Parathyroid adenoma (tissue), 2 donors: ENCODE results near the gene TFCP2L1.
"Not testable (repeated sequence)": the region's sequence is repeated elsewhere in the genome, so short reads cannot be mapped to it uniquely, and the experiment has no call there.

Source experiments
- H2AFZ ChIP-seq: fragments of 300-600 bp; sonication (generic); one replicate; pipeline ENCODE4 v1.7.0; 2017; ENCODE audit warnings: antibody characterized with exemption, mild to moderate bottlenecking
- H3K27ac ChIP-seq: fragments of 300-600 bp; sonication (generic); one replicate; pipeline ENCODE4 v1.7.0; 2017
- H3K27me3 ChIP-seq: fragments of 300-600 bp; sonication (generic); one replicate; pipeline ENCODE4 v1.7.0; 2017; ENCODE audit warnings: low read length; ENCODE audit not compliant: control insufficient read depth, insufficient read depth
- H3K36me3 ChIP-seq: fragments of 300-600 bp; sonication (generic); one replicate; pipeline ENCODE4 v1.7.0; 2017; ENCODE audit warnings: low read length; ENCODE audit not compliant: control insufficient read depth, insufficient read depth
- H3K4me1 ChIP-seq: fragments of 300-600 bp; sonication (generic); one replicate; pipeline ENCODE4 v1.7.0; 2017; ENCODE audit warnings: control low read depth
- H3K4me2 ChIP-seq: fragments of 300-600 bp; sonication (generic); one replicate; pipeline ENCODE4 v1.7.0; 2017; ENCODE audit warnings: low read length
- H3K4me3 ChIP-seq: fragments of 300-600 bp; sonication (generic); one replicate; pipeline ENCODE4 v1.7.0; 2017; ENCODE audit warnings: low read depth, low read length
- H3K79me2 ChIP-seq: fragments of 300-600 bp; sonication (generic); one replicate; pipeline ENCODE4 v1.7.0; 2017; ENCODE audit warnings: control low read depth
- H3K9ac ChIP-seq: fragments of 300-600 bp; sonication (generic); one replicate; pipeline ENCODE4 v1.7.0; 2017; ENCODE audit warnings: mild to moderate bottlenecking
- H3K9me3 ChIP-seq: fragments of 300-600 bp; sonication (generic); one replicate; pipeline ENCODE4 v1.7.0; 2017; ENCODE audit warnings: low read length; ENCODE audit not compliant: control insufficient read depth
- CTCF ChIP-seq: fragments of 300-600 bp; sonication (generic); IDR thresholded peaks from one replicate; pipeline ENCODE4 v1.7.0; 2017; ENCODE audit warnings: antibody characterized with exemption, mild to moderate bottlenecking
- donor health status: primary hyperparathyroidism.

TFCP2L1 gene, protein sequence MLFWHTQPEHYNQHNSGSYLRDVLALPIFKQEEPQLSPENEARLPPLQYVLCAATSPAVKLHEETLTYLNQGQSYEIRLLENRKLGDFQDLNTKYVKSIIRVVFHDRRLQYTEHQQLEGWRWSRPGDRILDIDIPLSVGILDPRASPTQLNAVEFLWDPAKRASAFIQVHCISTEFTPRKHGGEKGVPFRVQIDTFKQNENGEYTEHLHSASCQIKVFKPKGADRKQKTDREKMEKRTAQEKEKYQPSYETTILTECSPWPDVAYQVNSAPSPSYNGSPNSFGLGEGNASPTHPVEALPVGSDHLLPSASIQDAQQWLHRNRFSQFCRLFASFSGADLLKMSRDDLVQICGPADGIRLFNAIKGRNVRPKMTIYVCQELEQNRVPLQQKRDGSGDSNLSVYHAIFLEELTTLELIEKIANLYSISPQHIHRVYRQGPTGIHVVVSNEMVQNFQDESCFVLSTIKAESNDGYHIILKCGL

GRCh38 chr2:121284463-121285449 lies at the start of gene TFCP2L1:
Gene TFCP2L1 (minus strand): TSS chr2:121285202. CDS start chr2:121285109, 93 bp downstream.
- no peaks in the 10 kb centered on the region for H3K4me1 ChIP-seq
- H3K27ac ChIP-seq = no peak within 1 kb of the TSS
- no peaks in the 10 kb centered on the region for H3K79me2 ChIP-seq
- no peak for TF ChIP-seq CTCF
- no peaks in the 10 kb centered on the region for H3K9me3 ChIP-seq
- H3K9ac ChIP-seq = peak within 1 kb of the TSS; percentile 28
- no peaks in the 10 kb centered on the region for H3K36me3 ChIP-seq
- H3K4me2 ChIP-seq = peak within 1 kb of the TSS; percentile 78
- H2AFZ ChIP-seq = peak within 1 kb of the TSS; percentile 76
- H3K4me3 ChIP-seq = peak within 1 kb of the TSS; percentile 42
- no peaks in the 10 kb centered on the region for H3K27me3 ChIP-seq

DNA sequence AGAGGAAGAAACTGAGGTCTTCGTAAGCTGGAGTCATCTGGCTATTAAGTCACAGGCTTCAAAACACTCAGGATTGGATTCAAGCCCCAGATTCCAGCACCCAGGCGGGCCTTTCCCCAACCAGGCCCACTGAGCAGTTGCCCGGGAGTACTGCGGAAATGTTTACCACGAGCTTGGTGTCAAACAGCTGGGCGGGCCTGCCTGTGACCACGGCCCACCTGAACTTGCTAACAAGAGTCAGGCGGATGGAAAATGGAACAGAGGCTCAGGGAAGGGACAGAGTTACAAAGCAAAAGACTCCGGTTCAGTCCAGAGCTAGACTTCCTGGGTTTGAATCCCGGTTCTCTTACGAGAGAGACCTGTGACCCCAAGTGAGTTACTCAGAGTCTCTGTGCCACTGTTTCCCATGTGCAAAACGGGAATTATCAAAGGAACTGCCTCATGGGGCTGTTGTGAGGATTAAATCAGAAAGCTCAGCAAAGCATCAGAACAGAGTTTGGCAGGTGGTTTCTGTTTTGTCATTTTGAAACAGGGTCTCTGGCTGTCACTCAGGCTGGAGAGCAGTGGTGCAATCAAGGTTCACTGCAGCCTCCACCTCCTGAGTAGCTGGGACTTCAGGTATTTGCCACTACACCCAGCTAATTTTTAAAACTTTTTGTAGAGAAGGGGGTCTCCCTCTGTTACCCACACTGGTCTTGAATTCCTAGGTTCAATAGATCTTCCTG lies 49.0 kb upstream of the TFCP2L1 start:
- Histone ChIP-seq H3K9ac (no peak overlapping the region), H3K9me3 (no peaks in the 10 kb centered on the region), H3K27me3 (no peaks in the 10 kb centered on the region), H3K79me2 (no peaks in the 10 kb centered on the region), H3K4me1 (no peaks in the 10 kb centered on the region), H3K4me3 (no peak overlapping the region), H3K27ac (no peak overlapping the region), H3K36me3 (no peaks in the 10 kb centered on the region), H2AFZ (no peak overlapping the region), H3K4me2 (no peak overlapping the region)
- TF ChIP-seq CTCF = no peak

DNA sequence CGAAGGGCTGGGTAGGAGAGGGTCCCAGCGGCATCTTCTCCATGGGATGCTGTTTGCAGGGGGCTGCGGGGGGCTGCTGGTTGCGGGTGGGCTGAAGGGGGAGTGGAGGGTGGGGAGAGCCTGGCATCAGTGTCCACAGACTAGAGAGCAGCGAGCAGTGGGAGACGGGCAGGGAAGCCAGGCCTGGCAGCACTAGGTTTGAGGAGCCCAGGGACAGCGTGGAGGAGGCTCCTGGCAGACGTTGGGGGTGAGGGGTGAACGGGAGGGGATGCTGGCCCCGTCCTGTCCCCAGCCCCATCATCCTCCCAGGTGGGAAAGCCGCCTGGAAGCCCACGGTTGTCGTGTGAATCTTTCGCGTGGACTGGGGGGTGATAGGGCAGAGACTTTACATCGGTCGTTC lies 48.2 kb upstream of the TFCP2L1 start:
- Histone ChIP-seq H3K79me2 (no peaks in the 10 kb centered on the region), H3K9me3 (no peaks in the 10 kb centered on the region), H2AFZ (no peak overlapping the region), H3K27me3 (no peaks in the 10 kb centered on the region), H3K27ac (no peak overlapping the region), H3K4me2 (no peak overlapping the region), H3K4me3 (no peak overlapping the region), H3K9ac (no peak overlapping the region), H3K36me3 (no peaks in the 10 kb centered on the region), H3K4me1 (no peaks in the 10 kb centered on the region)
- TF ChIP-seq CTCF = no peak

DNA sequence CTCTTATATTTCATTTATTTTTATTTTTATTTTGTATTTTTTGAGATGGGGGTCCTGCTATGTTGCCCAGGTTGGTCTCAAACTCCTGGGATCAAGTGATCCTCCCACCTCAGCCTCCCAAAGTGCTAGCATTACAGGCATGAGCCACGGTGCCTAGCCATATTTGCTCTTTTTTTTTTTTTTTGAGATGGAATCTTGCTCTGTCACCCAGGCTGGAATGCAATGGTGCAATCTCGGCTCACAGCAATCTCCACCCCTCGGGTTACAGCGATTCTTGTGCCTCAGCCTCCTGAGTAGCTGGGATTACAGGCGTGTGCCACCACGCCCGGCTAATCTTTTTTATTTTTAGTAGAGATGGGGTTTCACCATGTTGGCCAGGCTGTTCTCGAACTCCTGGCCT lies 46.3 kb upstream of the TFCP2L1 start:
- H3K36me3 ChIP-seq, H3K4me3 ChIP-seq, H3K4me1 ChIP-seq, H3K27me3 ChIP-seq, H3K27ac ChIP-seq, H3K9me3 ChIP-seq, H3K79me2 ChIP-seq, H2AFZ ChIP-seq, H3K4me2 ChIP-seq, H3K9ac ChIP-seq: not testable (repeated sequence)
